Measurements from ENCODE around the gene IGIP.

The IGIP gene

GRCh38 chr5:140110646-140110957 lies 15.1 kb upstream of the IGIP start:
- peaks cover 7% of the 10 kb centered on the region; the same call in 1 of the 2 replicates for H3F3A ChIP-seq (ENCODE audit: low read depth)
- H3K4me3 ChIP-seq (ENCODE audit: low read length, poor library complexity, severe bottlenecking): peak overlapping the region; percentile 79
- peaks cover 53% of the 10 kb centered on the region for H4K20me1 ChIP-seq (ENCODE audit: insufficient read depth, low read length, poor library complexity, severe bottlenecking)
- H3K79me2 ChIP-seq (ENCODE audit: insufficient read depth, low read length): peaks cover 67% of the 10 kb centered on the region
- H3K9me3 ChIP-seq (ENCODE audit: insufficient read depth, low read depth, low read length): no peaks in the 10 kb centered on the region
- no peaks in the 10 kb centered on the region for H3K9me2 ChIP-seq (replicated peaks; ENCODE audit: low read depth, low read length)
- no peak overlapping the region for H2AFZ ChIP-seq (ENCODE audit: low read length)
- no peaks in the 10 kb centered on the region for H3K27me3 ChIP-seq (ENCODE audit: insufficient read depth, low read length, poor library complexity, severe bottlenecking)
- peak overlapping the region; percentile 93 for H3K9ac ChIP-seq (ENCODE audit: low read depth, low read length, poor library complexity, severe bottlenecking)
- H3K36me3 ChIP-seq (ENCODE audit: insufficient read depth, low read length): no peaks in the 10 kb centered on the region
- TF ChIP-seq EZH2phosphoT487 (IDR thresholded peaks at IDR 0.05; ENCODE audit: borderline replicate concordance): no peak
- TF ChIP-seq CTCF (conservative IDR thresholded peaks at IDR 0.05; ENCODE audit: low read length): no peak
- H3K4me1 ChIP-seq (ENCODE audit: insufficient read depth, low read length, poor library complexity, severe bottlenecking): peaks cover 51% of the 10 kb centered on the region
- H3K4me2 ChIP-seq (ENCODE audit: low read depth, low read length, poor library complexity, severe bottlenecking): peak overlapping the region; percentile 80

- peaks cover 73% of the 10 kb centered on the region for H3K79me2 ChIP-seq (ENCODE audit: insufficient read depth, low read length)
These were observed 14.5 kb upstream of the IGIP start for GRCh38 chr5:140111011-140111858.

GRCh38 chr5:140111859-140112551 lies 13.7 kb upstream of the IGIP start:
- H4K20me1 ChIP-seq (ENCODE audit: insufficient read depth, low read length, poor library complexity, severe bottlenecking): peaks cover 67% of the 10 kb centered on the region
- no peaks in the 10 kb centered on the region for H3K36me3 ChIP-seq (ENCODE audit: insufficient read depth, low read length)
- H3F3A ChIP-seq (ENCODE audit: low read depth): peaks cover 4% of the 10 kb centered on the region; the same call in 1 of the 2 replicates
- no peaks in the 10 kb centered on the region for H3K9me2 ChIP-seq (replicated peaks; ENCODE audit: low read depth, low read length)
- peak overlapping the region; percentile 74 for H3K4me2 ChIP-seq (ENCODE audit: low read depth, low read length, poor library complexity, severe bottlenecking)
- H3K79me2 ChIP-seq (ENCODE audit: insufficient read depth, low read length): peaks cover 81% of the 10 kb centered on the region
- H3K9ac ChIP-seq (ENCODE audit: low read depth, low read length, poor library complexity, severe bottlenecking): peak overlapping the region; percentile 78
- peak overlapping the region; percentile 78 for H3K4me3 ChIP-seq (ENCODE audit: low read length, poor library complexity, severe bottlenecking)
- no peaks in the 10 kb centered on the region for H3K9me3 ChIP-seq (ENCODE audit: insufficient read depth, low read depth, low read length)
- H3K4me1 ChIP-seq (ENCODE audit: insufficient read depth, low read length, poor library complexity, severe bottlenecking): peaks cover 56% of the 10 kb centered on the region
- H3K27me3 ChIP-seq (ENCODE audit: insufficient read depth, low read length, poor library complexity, severe bottlenecking): no peaks in the 10 kb centered on the region
- no peak for TF ChIP-seq EZH2phosphoT487 (IDR thresholded peaks at IDR 0.05; ENCODE audit: borderline replicate concordance)
- TF ChIP-seq CTCF (conservative IDR thresholded peaks at IDR 0.05; ENCODE audit: low read length): no peak
- H2AFZ ChIP-seq (ENCODE audit: low read length): no peak overlapping the region

More at GRCh38 chr5:140111011-140111858, 14.5 kb upstream of the IGIP start:
- Histone ChIP-seq H3K27me3 (ENCODE audit: insufficient read depth, low read length, poor library complexity, severe bottlenecking) (no peaks in the 10 kb centered on the region), H3K9me2 (replicated peaks; ENCODE audit: low read depth, low read length) (no peaks in the 10 kb centered on the region), H4K20me1 (ENCODE audit: insufficient read depth, low read length, poor library complexity, severe bottlenecking) (peaks cover 60% of the 10 kb centered on the region), H3K4me1 (ENCODE audit: insufficient read depth, low read length, poor library complexity, severe bottlenecking) (peaks cover 57% of the 10 kb centered on the region), H2AFZ (ENCODE audit: low read length) (no peak overlapping the region), H3K9me3 (ENCODE audit: insufficient read depth, low read depth, low read length) (no peaks in the 10 kb centered on the region), H3K36me3 (ENCODE audit: insufficient read depth, low read length) (no peaks in the 10 kb centered on the region), H3K4me2 (ENCODE audit: low read depth, low read length, poor library complexity, severe bottlenecking) (peak overlapping the region; percentile 80), H3K9ac (ENCODE audit: low read depth, low read length, poor library complexity, severe bottlenecking) (peak overlapping the region; percentile 93), H3F3A (ENCODE audit: low read depth) (peaks cover 7% of the 10 kb centered on the region; the same call in 1 of the 2 replicates), H3K4me3 (ENCODE audit: low read length, poor library complexity, severe bottlenecking) (peak overlapping the region; percentile 79)
- no peak for TF ChIP-seq CTCF (conservative IDR thresholded peaks at IDR 0.05; ENCODE audit: low read length)
- TF ChIP-seq EZH2phosphoT487 (IDR thresholded peaks at IDR 0.05; ENCODE audit: borderline replicate concordance): no peak

Data from Loucy (cell line).